Neural crest cell (in vitro differentiated cells): Measurements from ENCODE around the gene ZNF335. TPM values are rescaled to one million over a fixed set of nuclear protein-coding genes. Genes with fewer than 3 reads are reported as not detected.
A peak's percentile ranks its signal among the peaks of the same experiment; 100 is the strongest.

Experiments
- DNase-seq: peaks from one replicate; pipeline ENCODE4 v3.0.0; 2021; ENCODE audit warnings: low read depth, mixed read lengths, low spot score
- H3K27ac Mint-ChIP-seq: one replicate; pipeline ENCODE4 v1.8.0; 2021; ENCODE audit warnings: mild to moderate bottlenecking, mixed read lengths; ENCODE audit not compliant: unreplicated experiment
- H3K27me3 Mint-ChIP-seq: 2 replicates; pipeline ENCODE4 v1.8.0; 2021; ENCODE audit warnings: low read depth, mild to moderate bottlenecking, mixed read lengths
- H3K36me3 Mint-ChIP-seq: 2 replicates; pipeline ENCODE4 v1.8.0; 2021; ENCODE audit warnings: low read depth, mild to moderate bottlenecking, mixed read lengths
- H3K4me1 Mint-ChIP-seq: 2 replicates; pipeline ENCODE4 v1.8.0; 2021; ENCODE audit warnings: mixed read lengths
- H3K4me3 Mint-ChIP-seq: one replicate; pipeline ENCODE4 v1.8.0; 2021; ENCODE audit warnings: mild to moderate bottlenecking, mixed read lengths
- H3K9me3 Mint-ChIP-seq: 2 replicates; pipeline ENCODE4 v1.8.0; 2021; ENCODE audit warnings: mixed read lengths
- total RNA-seq: library from RNA; stranded (reverse); gene quantifications from 2 replicates; pipeline ENCODE4 v1.2.1, GENCODE V29; 2021
- TF ChIP-seq, protein P1 (sequence below): fragments of 200-600 bp; sonication (generic); conservative IDR thresholded peaks from 2 replicates; pipeline ENCODE4 v1.5.0; 2021; ENCODE audit warnings: antibody characterized with exemption, mild to moderate bottlenecking

The ZNF335 gene
- total RNA-seq, 1 donor from 2014 or later = 24.8 TPM

DNA sequence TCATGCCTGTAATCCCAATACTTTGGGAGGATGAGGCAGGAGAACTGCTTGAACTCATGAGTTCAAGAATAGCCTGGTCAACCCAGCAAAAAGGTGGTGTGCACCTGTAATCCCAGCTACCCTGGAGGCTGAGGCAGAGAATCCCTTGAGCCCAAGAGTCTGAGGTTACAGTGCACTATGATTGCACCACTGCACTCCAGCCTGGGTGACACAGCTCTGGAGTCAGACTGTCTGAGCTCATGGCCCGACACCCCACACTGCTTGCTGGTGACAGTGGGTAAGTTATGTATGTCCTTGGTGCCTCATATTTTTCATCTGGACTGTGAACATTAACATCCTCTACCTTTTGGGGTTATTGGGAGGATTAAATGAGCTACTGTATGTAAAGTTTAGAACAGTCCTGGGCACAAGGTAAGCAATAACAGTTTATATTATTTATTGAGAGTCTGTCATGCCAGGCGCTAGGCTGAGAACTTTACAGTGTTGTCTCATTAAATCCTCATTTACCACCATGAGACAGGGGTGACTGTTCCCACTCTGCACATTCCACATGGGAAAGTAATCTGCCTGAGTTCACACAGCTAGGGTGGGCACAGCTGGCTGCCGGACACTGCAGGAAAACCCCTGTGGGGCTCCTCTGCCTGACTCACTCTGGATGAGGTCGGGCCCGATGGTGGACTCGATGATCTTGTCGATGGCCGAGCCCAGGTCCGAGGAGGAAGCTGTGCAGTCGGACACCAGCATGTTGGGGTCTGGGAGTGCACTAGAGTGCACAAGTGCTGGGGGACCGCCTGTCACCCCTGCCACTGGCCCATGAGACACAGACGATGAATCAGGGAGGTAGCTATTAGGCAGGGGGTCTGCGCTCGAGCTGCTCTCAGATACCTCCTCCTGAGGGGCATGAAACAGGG, 2.9 kb downstream of the ZNF335 start:
- H3K4me3 Mint-ChIP-seq = no peak overlapping the region
- H3K4me1 Mint-ChIP-seq = peaks cover 17% of the 10 kb centered on the region
- no peaks in the 10 kb centered on the region for H3K9me3 Mint-ChIP-seq
- H3K36me3 Mint-ChIP-seq = no peaks in the 10 kb centered on the region
- H3K27me3 Mint-ChIP-seq = peaks cover 2% of the 10 kb centered on the region
- DNase-seq = no peak
- TF ChIP-seq, protein P1, sequence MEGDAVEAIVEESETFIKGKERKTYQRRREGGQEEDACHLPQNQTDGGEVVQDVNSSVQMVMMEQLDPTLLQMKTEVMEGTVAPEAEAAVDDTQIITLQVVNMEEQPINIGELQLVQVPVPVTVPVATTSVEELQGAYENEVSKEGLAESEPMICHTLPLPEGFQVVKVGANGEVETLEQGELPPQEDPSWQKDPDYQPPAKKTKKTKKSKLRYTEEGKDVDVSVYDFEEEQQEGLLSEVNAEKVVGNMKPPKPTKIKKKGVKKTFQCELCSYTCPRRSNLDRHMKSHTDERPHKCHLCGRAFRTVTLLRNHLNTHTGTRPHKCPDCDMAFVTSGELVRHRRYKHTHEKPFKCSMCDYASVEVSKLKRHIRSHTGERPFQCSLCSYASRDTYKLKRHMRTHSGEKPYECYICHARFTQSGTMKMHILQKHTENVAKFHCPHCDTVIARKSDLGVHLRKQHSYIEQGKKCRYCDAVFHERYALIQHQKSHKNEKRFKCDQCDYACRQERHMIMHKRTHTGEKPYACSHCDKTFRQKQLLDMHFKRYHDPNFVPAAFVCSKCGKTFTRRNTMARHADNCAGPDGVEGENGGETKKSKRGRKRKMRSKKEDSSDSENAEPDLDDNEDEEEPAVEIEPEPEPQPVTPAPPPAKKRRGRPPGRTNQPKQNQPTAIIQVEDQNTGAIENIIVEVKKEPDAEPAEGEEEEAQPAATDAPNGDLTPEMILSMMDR = no peak
- H3K27ac Mint-ChIP-seq = peak overlapping the region; percentile 35

DNA sequence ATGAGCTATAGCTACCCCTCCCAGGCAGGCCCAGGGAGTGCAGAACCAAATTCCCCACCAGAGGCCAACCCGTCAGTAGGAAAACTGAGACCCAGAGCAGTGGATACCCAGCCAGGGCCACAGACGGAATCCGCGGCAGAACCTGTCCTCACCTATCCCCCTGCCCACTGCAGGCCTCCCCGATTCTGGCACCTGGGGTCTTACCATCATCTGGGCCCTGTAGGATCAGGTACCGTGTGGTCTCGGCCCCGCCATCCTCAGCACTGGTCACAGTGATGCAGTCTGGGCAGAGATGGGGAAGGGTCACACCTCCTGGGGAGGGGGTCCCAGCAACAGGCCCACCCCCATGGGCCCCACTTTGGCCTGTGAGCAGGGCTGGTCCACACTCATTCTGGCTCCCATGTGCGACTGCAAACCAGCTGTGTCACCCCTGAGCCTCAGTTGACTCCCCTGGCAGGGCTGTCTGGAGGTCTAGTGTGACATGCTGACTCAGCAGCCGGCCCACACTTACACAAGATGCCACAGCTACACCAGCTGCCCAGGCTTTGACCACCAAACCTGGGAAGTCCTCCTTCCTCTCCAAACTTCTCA, 3.8 kb downstream of the ZNF335 start:
- DNase-seq = no peak
- no peaks in the 10 kb centered on the region for H3K9me3 Mint-ChIP-seq
- no peak overlapping the region for H3K27ac Mint-ChIP-seq
- peaks cover 2% of the 10 kb centered on the region for H3K27me3 Mint-ChIP-seq
- H3K36me3 Mint-ChIP-seq = no peaks in the 10 kb centered on the region
- no peak overlapping the region for H3K4me3 Mint-ChIP-seq
- TF ChIP-seq, protein P1 = no peak
- peaks cover 17% of the 10 kb centered on the region for H3K4me1 Mint-ChIP-seq

DNA sequence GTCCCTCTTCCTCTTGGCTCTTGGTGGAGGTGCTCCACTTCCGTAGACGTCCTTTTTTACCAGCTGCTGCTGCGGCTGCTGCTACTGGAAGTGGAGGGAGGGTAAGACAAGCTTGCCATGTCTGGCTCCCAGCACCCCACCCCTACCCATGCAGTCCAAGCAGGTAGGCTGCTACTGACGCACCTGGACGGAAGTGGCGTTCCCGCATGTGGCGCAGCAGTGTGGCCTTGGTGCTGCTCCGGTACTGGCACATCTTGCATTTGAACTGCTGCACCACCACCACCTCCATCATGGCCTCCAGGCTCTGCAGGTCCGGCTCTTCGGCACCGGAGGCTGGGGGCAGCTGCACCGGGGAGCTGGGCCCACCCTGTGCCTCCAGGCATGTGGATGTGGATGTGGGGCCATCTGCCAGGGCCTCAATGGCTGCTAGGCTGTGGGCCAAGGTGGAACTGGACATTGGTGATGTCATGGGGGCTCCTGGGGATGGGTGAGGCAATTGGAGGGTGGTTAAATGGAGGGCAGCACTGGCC, 4.4 kb downstream of the ZNF335 start:
- H3K36me3 Mint-ChIP-seq = peaks cover 2% of the 10 kb centered on the region
- TF ChIP-seq, protein P1 = no peak
- H3K27me3 Mint-ChIP-seq = peaks cover 2% of the 10 kb centered on the region
- no peak overlapping the region for H3K4me3 Mint-ChIP-seq
- no peak overlapping the region for H3K27ac Mint-ChIP-seq
- H3K9me3 Mint-ChIP-seq = no peaks in the 10 kb centered on the region
- H3K4me1 Mint-ChIP-seq = peaks cover 16% of the 10 kb centered on the region
- no peak for DNase-seq

DNA sequence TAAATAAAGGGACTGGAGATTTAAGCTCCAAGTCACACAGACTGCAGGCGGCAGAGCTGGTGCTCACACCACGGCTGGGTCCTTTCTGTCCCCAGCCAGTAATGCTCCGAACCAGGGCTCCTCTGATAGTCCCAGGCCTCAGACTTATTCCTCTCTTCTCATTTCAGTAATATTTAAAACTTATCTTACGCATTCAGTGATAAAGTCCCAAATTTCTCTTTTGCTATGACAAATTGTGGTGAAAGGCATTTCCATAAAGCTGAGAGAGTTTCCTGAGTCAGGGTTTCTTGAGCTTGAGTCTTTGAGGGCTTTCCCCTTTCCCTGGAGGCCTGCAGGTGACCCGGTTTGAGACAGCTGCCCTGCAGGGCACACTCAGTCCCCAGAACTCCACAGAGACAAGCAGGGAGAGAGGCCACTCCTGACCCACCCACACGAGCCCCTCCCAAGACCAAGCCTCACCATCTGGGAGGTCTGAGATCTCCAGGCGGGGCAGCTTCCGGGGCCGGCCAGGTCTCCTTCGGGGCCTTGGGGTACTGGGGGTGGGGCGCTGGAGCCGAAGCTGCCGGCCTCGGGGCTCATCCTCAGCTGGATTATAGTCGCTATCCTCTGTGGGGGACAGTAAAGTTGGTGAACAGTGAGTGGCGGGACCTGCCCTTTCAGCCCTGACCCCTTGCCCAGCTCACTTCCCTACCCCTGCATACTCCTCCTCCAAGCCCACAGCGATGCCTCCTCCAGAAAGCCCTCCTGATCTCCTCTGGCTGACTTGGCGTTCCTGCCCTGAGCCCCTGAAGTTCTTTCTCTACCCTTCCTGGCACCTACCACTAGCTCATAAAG, 6.6 kb downstream of the ZNF335 start:
- Mint-ChIP-seq H3K36me3 (peaks cover 2% of the 10 kb centered on the region), H3K4me3 (peak overlapping the region; percentile 49), H3K4me1 (peaks cover 7% of the 10 kb centered on the region), H3K27me3 (no peaks in the 10 kb centered on the region), H3K27ac (no peak overlapping the region), H3K9me3 (no peaks in the 10 kb centered on the region)
- TF ChIP-seq, protein P1 = no peak
- no peak for DNase-seq

DNA sequence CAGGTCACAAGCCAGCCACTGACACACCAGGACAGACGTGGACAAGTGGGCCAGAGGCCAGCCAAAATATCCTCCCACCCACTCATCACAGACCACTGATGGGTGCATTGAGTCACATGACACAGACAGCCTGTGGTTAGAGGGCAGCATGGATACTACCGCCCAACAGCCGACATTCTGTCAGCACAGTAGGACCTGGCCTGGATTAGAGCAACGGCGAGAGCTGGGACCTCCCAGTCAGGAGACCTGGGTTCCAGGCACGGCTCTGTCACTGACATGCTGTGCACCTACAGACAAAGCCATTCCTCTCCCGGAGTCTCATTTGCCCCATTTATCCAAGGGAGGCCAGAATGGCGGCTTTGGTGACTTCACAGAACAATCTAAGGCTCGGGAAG, 8.0 kb downstream of the ZNF335 start:
- no peak overlapping the region for H3K4me3 Mint-ChIP-seq
- peaks cover 10% of the 10 kb centered on the region for H3K36me3 Mint-ChIP-seq
- H3K4me1 Mint-ChIP-seq = no peaks in the 10 kb centered on the region
- no peaks in the 10 kb centered on the region for H3K27me3 Mint-ChIP-seq
- no peak for DNase-seq
- TF ChIP-seq, protein P1 = no peak
- no peak overlapping the region for H3K27ac Mint-ChIP-seq
- no peaks in the 10 kb centered on the region for H3K9me3 Mint-ChIP-seq
